ENCODE results near the gene KRTAP12-4.
"Not testable (repeated sequence)": the region's sequence is repeated elsewhere in the genome, so short reads cannot be mapped to it uniquely, and the experiment has no call there.

KRTAP12-4 gene

DNA sequence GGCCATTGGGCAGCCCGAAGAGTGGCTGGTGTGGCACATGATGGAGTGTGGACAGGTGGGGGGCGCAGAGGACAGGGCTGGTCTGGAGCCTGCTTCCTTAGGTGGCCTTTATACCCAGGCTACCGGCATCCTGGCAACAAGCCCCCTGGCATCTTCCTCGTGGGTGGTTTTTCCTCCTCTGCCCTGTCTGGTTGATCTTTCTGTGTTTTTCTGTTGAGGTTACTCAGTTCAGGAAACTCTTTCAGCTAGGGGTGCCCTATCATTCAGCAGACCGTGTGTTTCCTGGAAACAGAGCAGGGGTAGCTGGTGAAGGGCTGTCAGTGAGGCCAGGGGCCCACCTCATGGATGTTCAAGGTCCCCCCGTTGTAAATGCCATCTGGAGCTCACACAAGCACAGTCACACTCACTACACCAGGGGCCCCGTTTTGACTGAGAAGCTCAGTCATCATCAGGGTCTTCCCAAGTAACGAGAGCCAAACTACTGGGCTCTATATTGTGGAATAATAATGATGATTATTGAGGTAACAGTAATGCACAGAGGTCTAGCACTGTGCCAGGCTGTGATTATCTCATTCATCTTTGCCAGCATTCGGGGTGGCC is at the start of gene KRTAP12-4:
TSS of gene KRTAP12-4 (minus strand) at position 84 of the 600 bp plus-strand sequence. CDS start at position 39, 45 bp downstream.
- DNase-seq, result no peak

DNA sequence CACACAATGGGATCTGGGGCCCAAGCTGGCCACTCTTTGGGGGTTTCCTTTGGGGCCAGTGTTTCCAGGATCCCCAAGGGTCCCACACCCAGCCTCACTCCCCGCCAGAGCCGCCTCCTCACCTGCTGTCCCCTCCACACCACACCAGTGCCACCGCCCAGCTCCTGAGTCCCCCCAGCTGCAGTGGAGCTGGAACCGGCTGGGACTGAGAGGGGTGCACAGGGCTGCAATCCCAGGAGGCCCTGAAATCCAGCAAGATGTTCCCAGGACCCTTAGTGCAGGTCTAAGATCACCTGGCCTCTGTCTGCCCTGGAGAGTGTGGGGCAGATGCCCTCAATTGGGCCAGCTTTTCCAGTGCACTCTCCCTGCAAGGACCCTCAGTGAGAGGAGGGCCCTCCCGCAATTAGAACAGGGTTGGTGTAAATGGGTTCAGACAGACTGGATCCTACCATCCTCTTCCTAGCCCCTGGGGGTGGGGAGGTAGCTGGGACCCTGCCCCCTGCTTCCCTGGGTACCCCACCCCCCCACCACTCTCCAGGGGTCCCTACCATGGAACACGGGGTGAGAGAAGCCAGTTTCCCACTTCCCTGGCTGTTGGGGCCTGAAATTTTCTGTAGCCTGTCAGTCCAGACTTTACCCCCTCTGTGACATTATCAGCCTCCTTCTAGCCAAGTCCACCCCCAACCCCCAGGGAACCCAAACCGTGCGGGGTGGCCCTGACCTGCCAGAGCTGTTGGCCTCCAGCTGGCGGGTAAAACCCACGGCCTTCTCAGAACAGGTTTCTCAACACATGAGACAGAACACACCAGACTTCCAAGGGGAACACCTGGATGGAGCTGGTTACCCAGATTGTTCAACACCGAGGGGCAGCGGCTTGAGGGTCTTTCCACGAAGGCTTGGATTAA is 49.5 kb upstream of the KRTAP12-4 start:
- no peak for DNase-seq

DNA sequence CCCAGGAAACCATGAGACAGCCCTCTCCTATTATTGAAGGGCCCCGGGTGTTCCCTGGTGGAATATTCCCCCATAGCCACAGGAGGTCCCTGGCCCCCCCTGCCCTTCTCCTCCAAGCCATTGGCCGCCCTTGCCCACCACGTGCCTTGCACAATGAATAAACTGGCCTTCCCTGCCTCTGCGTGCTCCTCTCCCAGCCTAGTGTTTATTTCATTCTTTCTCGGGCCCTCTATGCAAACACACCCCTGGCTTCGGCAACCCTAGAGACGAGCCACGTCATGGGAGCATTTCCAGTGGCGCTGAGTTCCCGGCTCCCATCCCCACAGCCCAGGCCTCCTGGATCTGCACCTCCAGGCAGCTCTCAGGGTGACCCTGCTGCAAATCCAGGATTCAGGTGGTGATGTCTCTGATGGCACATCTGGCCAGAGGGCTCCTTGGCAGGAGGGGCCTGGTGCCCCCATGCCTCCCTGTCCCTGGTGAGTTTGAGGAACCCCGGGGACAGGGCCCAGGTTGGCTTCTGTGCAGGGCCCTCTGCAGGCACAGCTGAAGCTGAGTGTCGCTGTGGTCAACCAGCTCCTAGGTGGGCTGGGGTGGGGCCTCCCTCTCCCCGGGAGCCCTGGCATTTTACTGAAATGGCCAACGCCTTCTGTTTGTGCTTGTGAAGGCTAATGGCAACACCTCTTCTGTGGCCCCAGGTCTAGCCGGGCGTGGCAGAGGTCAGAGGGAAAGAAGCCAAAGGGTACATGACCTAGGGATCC is 48.7 kb upstream of the KRTAP12-4 start:
- DNase-seq, result no peak

- DNase-seq, result no peak
Observed at GRCh38 chr21:44702111-44702972, 47.9 kb upstream of the KRTAP12-4 start.

DNA sequence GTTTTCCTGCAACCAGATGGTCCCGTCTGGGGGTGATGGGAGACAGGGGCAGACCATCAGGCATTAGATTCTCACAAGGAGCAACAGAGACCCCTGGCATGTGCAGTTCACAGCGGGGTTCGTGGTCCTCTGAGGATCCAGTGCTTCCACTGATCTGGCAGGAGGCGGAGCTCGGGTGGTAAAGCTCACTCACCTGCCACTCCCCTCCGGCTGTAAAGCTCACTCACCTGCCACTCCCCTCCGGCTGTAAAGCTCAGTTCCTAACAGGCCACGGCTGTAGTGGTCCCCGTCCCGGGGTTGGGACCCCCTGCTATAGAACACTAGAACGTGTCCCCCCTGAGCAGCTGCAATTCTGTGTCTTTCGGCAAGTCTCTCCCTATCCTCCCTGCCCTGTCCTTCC is 47.1 kb upstream of the KRTAP12-4 start:
- DNase-seq, result no peak

GRCh38 chr21:44701023-44701400 is 46.6 kb upstream of the KRTAP12-4 start:
- no peak for DNase-seq

DNA sequence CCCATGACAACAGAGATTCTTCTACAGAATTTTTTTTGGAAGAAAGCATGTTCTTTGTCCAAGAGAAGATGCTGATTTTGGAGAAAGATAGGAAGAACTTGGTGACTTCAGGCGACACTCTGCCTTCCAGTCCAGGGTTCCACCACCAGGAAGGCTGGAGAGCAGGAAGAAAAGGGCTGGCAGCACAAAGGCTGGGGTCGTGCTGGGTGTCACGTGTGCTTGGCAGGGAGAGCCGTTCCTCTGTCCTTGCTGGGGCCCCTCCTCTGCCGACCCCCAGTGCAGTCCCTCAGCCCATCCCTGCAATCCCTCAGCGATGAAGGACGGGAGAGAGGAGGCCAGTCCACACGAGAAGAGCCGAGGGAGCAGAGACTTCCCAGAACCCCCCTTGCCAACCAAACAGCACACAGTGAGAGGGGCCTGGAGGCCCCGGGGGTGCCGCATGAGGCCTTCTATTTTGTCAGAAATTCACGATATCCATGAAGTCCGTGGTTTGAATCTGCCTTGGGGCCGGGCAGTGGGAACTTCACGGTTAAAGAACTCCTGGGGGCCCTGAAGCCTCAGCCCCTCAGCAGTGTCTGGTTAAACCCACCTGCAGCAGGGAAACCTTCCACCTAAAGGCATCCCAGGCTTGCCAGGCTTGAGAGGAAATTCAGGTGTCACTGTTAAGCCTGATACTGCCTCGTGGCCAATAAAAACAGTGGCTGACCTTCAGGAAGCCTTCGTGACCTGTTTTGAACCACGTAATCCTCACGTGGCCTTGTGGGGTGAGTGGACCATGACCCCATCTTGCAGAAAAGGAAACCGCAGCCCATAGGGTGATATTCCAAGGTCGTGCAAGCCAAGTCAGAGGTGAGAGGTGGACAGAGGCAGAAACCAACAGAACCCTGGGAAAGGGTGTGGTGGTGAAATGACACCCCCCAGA is 45.9 kb upstream of the KRTAP12-4 start:
- no peak for DNase-seq

DNA sequence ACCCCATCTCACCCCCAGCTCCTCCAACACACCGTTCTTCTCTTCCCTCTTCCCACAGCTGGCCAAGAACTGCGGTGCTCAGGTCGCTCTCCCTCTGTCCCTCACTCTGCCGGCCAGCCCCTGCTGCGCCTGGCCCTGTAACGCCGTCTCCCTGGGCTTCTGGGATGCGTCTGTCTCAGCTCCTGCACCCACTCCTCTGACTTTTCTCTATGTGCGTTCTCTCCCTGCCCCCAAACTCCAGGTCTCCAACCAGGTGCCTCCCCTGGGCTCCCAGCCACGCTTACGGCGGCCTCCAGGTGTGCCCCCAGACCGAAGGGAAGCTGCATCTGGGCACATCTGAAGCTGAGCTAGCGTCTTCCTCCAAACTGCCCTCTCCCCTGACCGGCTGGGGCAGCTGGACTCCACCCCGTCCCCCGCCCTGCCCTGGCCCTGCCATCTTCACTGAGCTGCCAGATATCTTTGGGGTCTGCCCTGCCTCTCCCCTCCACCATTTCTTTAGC is 45.1 kb upstream of the KRTAP12-4 start:
- no peak for DNase-seq

DNA sequence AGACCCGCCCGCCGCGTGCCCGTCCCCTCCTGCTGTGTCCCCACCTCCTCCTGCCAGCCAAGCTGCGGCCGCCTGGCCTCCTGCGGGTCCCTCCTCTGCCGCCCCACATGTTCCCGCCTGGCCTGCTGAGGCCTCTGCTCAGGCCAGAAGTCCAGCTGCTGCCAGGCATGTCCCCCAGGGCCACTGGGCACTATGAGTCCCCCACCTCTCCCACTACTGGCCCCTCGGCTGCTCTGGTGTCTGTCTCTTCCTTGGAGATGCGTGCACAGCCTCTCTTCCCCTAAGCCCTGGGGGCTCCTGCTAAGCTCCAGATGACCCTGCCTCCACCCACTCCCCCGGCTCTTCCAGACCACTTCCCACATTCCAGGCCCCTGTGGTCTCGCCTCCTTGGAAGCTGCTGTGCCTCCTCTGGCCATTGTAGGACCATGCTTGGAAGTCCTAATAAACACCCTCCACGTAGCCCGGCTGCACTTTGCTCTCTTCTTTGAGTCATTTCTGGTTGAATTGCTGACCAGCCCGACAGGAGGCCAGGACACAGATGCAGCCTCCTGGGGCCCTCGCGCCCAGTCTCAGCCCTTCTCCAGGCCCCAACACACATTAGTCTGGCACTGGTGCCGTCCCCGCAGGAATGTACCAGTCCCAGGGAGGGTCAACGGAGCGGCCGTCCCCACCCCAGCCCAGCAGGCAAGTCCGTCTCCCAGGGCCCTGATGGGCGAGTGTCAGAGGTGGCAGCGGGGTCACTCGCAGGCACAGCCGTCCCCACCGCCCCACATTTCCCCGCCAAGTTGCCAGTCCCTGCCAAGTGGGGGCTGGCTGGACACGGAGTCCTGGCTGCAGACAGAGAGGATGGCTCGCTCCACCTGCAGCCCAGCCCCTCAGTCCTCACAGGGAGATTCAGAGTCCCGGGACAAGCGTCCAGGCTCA is 43.6 kb upstream of the KRTAP12-4 start:
- no peak for DNase-seq

DNA sequence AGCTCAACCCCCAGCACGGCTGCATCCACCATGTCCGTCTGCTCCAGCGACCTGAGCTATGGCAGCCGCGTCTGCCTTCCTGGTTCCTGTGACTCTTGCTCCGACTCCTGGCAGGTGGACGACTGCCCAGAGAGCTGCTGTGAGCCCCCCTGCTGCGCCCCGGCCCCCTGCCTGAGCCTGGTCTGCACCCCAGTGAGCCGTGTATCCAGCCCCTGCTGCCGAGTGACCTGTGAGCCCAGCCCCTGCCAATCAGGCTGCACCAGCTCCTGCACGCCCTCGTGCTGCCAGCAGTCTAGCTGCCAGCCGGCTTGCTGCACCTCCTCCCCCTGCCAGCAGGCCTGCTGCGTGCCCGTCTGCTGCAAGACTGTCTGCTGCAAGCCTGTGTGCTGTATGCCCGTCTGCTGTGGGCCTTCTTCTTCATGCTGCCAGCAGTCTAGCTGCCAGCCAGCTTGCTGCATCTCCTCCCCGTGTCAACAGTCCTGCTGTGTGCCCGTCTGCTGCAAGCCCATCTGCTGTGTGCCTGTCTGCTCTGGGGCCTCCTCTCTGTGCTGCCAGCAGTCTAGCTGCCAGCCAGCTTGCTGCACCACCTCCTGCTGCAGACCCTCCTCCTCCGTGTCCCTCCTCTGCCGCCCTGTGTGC is 42.8 kb upstream of the KRTAP12-4 start, which contains the start of gene KRTAP10-12:
TSS of gene KRTAP10-12 (plus strand) at position 1 of the 639 bp plus-strand sequence. CDS start at position 31, 30 bp downstream.
- DNase-seq, result not testable (repeated sequence)

DNA sequence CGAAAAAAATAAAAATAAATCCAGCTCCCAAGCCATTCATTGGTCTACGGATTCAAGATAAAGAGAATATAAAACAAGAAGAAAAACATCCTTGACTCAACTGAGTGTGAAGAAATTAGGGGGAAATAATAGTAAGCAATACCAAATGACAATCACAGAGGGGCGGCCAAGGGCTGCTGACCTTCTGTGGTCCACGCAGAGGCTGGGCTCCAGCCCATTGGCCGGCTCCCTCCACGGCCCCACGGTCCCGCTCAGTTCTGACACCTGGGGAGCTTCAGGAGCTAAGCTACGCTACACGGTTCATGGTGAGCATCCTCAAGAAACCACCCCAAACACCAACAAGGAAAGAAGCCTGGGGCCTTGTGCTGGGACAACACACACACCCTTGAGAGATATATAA is 42.1 kb upstream of the KRTAP12-4 start:
- no peak for DNase-seq

GRCh38 chr21:44695641-44696040 is 41.2 kb upstream of the KRTAP12-4 start:
- DNase-seq, result no peak

- DNase-seq, result no peak
Observed at GRCh38 chr21:44695184-44695583, 40.7 kb upstream of the KRTAP12-4 start.

GRCh38 chr21:44694776-44695175 is 40.3 kb upstream of the KRTAP12-4 start:
- no peak for DNase-seq

- no peak for DNase-seq
Observed at GRCh38 chr21:44692798-44693512, 38.5 kb upstream of the KRTAP12-4 start.

GRCh38 chr21:44691686-44692085 is 37.2 kb upstream of the KRTAP12-4 start:
- no peak for DNase-seq

GRCh38 chr21:44689740-44690139 is 35.3 kb upstream of the KRTAP12-4 start:
- not testable (repeated sequence) for DNase-seq

DNA sequence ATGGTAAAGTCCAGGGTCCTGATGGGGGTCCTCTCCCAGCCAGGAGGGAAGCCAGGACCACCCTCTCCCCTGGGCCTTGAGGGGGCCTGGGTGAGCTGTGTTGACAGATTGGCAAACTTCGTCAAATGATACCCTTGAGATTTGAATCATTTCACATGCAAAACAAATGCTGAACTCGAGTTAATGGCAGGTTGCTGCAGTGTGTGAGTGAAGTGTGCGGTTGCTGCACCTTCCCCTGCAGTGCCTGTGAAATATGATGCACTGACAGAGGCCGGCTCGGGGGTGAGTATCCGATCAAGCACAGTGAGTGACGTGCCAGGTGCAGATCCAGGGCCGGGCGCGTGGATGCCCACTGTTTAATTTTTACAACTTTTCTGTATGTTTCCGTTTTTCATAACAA is 33.2 kb upstream of the KRTAP12-4 start:
- DNase-seq, result no peak

All from CD4-positive, alpha-beta T cell treated with Interleukin-15 for 1 hour (primary cell).